ENCODE results near the gene PLCXD3. TPM values are rescaled to one million over a fixed set of nuclear protein-coding genes. Genes with fewer than 3 reads are reported as not detected.

Gene PLCXD3
- total and polyA plus RNA-seq, 2 of the 8 experiments (the other 6 are each of a cell fraction or from before 2014, with no cell fraction given), result 0.03 to 0.07 TPM

GRCh38 chr5:41412496-41412895 is 97.9 kb downstream of the PLCXD3 start:
- WGBS, 2 experiments (ENCODE audit: extremely low coverage in 1 of 2, insufficient coverage in 1 of 2, insufficient read length in 1 of 2, insufficient replicate concordance in 2 of 2, low coverage in 1 of 2, low lambda C conversion rate in 2 of 2, missing lambda C conversion rate in 1 of 2), result 86% methylated on average over 2 of the region's 2 CpGs; no CpG with 5 or more reads in 1 of the 2 experiments
- H2AFZ ChIP-seq (ENCODE audit: low read length), result no peak overlapping the region
- no peak overlapping the region for H3K23ac ChIP-seq (ENCODE audit: insufficient read length)
- no peak overlapping the region for H4K91ac ChIP-seq (replicated peaks; ENCODE audit: insufficient read length, low read length)
- H3K79me2 ChIP-seq (ENCODE audit: control insufficient read depth in 1 of 2, insufficient read depth in 2 of 2, low read length in 2 of 2), result no peaks in the 10 kb centered on the region
- no peak overlapping the region for H3K56ac ChIP-seq (replicated peaks; ENCODE audit: insufficient read length, low read depth, low read length)
- no peak overlapping the region for H2BK12ac ChIP-seq (ENCODE audit: low read depth, low read length)
- FAIRE-seq (no peak), DNase-seq (ENCODE audit: low read depth in 1 of 2, low spot score in 2 of 2) (no peak)
- H2AK5ac ChIP-seq (ENCODE audit: low read depth, low read length), result no peak overlapping the region
- no peaks in the 10 kb centered on the region for H4K20me1 ChIP-seq (replicated peaks in 1 of 2; ENCODE audit: control insufficient read depth in 1 of 2, insufficient read depth in 2 of 2, low read length in 2 of 2)
- no peak overlapping the region for H3K9ac ChIP-seq (replicated peaks in 1 of 4; ENCODE audit: extremely low read depth in 1 of 4, low read depth in 3 of 4, low read length in 3 of 4)
- H3K27ac ChIP-seq (ENCODE audit: low read depth, low read length), result no peak overlapping the region
- TF ChIP-seq ASH2L (IDR thresholded peaks at IDR 0.05; ENCODE audit: low read length) (no peak), RBBP5 (IDR thresholded peaks at IDR 0.05; ENCODE audit: borderline replicate concordance, low read depth, low read length) (no peak), TBP (IDR thresholded peaks at IDR 0.05; ENCODE audit: low read depth, low read length) (no peak)
- H3K9me3 ChIP-seq (ENCODE audit: insufficient read depth in 2 of 2, low read depth in 1 of 2, low read length in 1 of 2), result no peaks in the 10 kb centered on the region
- no peak overlapping the region for H4K5ac ChIP-seq (ENCODE audit: insufficient read length, low read depth, low read length)
- H2BK20ac ChIP-seq (ENCODE audit: low read length), result no peak overlapping the region
- H3K18ac ChIP-seq (ENCODE audit: extremely low read depth, low read length), result no peak overlapping the region
- no peak overlapping the region for H3K4ac ChIP-seq (replicated peaks; ENCODE audit: insufficient read length, low read depth, low read length)
- H3K4me2 ChIP-seq (ENCODE audit: insufficient read depth in 1 of 2, low read depth in 2 of 2, low read length in 2 of 2), result no peak overlapping the region
- no peaks in the 10 kb centered on the region for H3K27me3 ChIP-seq (replicated peaks in 1 of 4; ENCODE audit: control insufficient read depth in 3 of 4, extremely low read depth in 1 of 4, insufficient read depth in 3 of 4, low read length in 3 of 4)
- ChIA-PET POLR2A (ENCODE audit: partially characterized antibody) (no interaction called here), CTCF (ENCODE audit: partially characterized antibody) (no interaction called here)
- H3K36me3 ChIP-seq (ENCODE audit: control insufficient read depth in 2 of 4, insufficient read depth in 4 of 4, low read length in 3 of 4), result no peaks in the 10 kb centered on the region
- no peak overlapping the region for H3K4me3 ChIP-seq (ENCODE audit: extremely low read depth in 1 of 4, insufficient read depth in 2 of 4, low read depth in 3 of 4, low read length in 4 of 4)
- no peak overlapping the region for H2BK15ac ChIP-seq (ENCODE audit: low read length)
- H4K8ac ChIP-seq (ENCODE audit: extremely low read depth, insufficient read depth, low read length), result no peak overlapping the region
- H3K14ac ChIP-seq (ENCODE audit: insufficient read length), result no peak overlapping the region
- H2BK5ac ChIP-seq (ENCODE audit: low read depth, low read length), result no peak overlapping the region
- H2BK120ac ChIP-seq (replicated peaks; ENCODE audit: low read depth, low read length), result no peak overlapping the region
- no peaks in the 10 kb centered on the region for H3K79me1 ChIP-seq (ENCODE audit: low read depth, low read length)
- H3K23me2 ChIP-seq (ENCODE audit: low read depth, low read length), result no peaks in the 10 kb centered on the region
- H3K4me1 ChIP-seq (replicated peaks in 1 of 4; ENCODE audit: control insufficient read depth in 3 of 4, insufficient read depth in 4 of 4, low read length in 3 of 4), result peaks cover 0 to 3% (median 0%) of the 10 kb centered on the region in 4 experiments; a peak in 1 of 7 replicates
